Sigmoid colon (tissue), 4 donors: ENCODE measurements around the gene USP24.

Experiments used
- CTCF ChIP-seq, 4 experiments: fragments of 450-650 bp in 3 of 4; fragments of 200-600 bp in 1 of 4; IDR thresholded peaks; one replicate each; pipeline ENCODE4 v1.5.1; 2016 to 2019; ENCODE audit warnings: antibody characterized with exemption in 4 of 4, mild to moderate bottlenecking in 3 of 4, moderate library complexity in 2 of 4
- EP300 ChIP-seq, 4 donors: sonication (generic); formaldehyde crosslinking; IDR thresholded peaks; one replicate each; pipeline ENCODE4 v1.6.1; 2017; ENCODE audit warnings: antibody characterized with exemption in 4 of 4
- POLR2A ChIP-seq, 2 donors: fragments of 450-650 bp; IDR thresholded peaks; one replicate each; pipeline ENCODE4 v1.6.1; 2016; ENCODE audit warnings: antibody characterized with exemption in 2 of 2, mild to moderate bottlenecking in 2 of 2, moderate library complexity in 2 of 2

- TF ChIP-seq POLR2A (IDR thresholded peaks at IDR 0.05) (no peak), CTCF (IDR thresholded peaks at IDR 0.05) (no peak), EP300 (IDR thresholded peaks at IDR 0.05) (no peak)
These were observed 126.8 kb downstream of the USP24 start for GRCh38 chr1:55088413-55088812.
